Mononuclear cell (primary cell): Measurements from ENCODE around the gene ALG9. TPM values are rescaled to one million over a fixed set of nuclear protein-coding genes. Genes with fewer than 3 reads are reported as not detected.

Experiments
- H3K27me3 ChIP-seq: 2 replicates; pipeline ENCODE4 v1.6.0; 2011; ENCODE audit warnings: low read length, control low read depth; ENCODE audit not compliant: insufficient read depth
- H3K4me1 ChIP-seq: 2 replicates; pipeline ENCODE4 v1.5.1; 2011; ENCODE audit warnings: mild to moderate bottlenecking, low read length, control low read depth; ENCODE audit not compliant: insufficient read depth
- H3K4me3 ChIP-seq: 2 replicates; pipeline ENCODE4 v1.5.1; 2011; ENCODE audit warnings: mild to moderate bottlenecking, low read length, moderate library complexity
- H3K9me3 ChIP-seq: 2 replicates; pipeline ENCODE4 v1.5.1; 2011; ENCODE audit warnings: low read depth, mild to moderate bottlenecking, control low read depth, low read length
- total RNA-seq: library from RNA; depleted of rRNA; stranded (reverse); fragments of >200 nt; gene quantifications from one replicate; pipeline ENCODE4 v1.2.3, GENCODE V29; 2012

ALG9 gene
- total RNA-seq, 1 donor: 23.7 TPM

- Histone ChIP-seq H3K4me1 (no peaks in the 10 kb centered on the region), H3K4me3 (no peak overlapping the region), H3K27me3 (no peaks in the 10 kb centered on the region), H3K9me3 (no peaks in the 10 kb centered on the region)
Measured at GRCh38 chr11:111834432-111835163, 36.8 kb downstream of the ALG9 start.

GRCh38 chr11:111833524-111833923 is 37.9 kb downstream of the ALG9 start:
- H3K4me3 ChIP-seq: no peak overlapping the region
- no peaks in the 10 kb centered on the region for H3K4me1 ChIP-seq
- no peaks in the 10 kb centered on the region for H3K27me3 ChIP-seq
- no peaks in the 10 kb centered on the region for H3K9me3 ChIP-seq

GRCh38 chr11:111829185-111829968 is 42.0 kb downstream of the ALG9 start:
- Histone ChIP-seq H3K4me1 (no peaks in the 10 kb centered on the region), H3K4me3 (no peak overlapping the region), H3K9me3 (no peaks in the 10 kb centered on the region), H3K27me3 (no peaks in the 10 kb centered on the region)

- Histone ChIP-seq H3K27me3 (no peaks in the 10 kb centered on the region), H3K9me3 (no peaks in the 10 kb centered on the region), H3K4me3 (no peak overlapping the region), H3K4me1 (no peaks in the 10 kb centered on the region)
Measured at GRCh38 chr11:111826322-111826950, 44.9 kb downstream of the ALG9 start.

- Histone ChIP-seq H3K27me3 (no peaks in the 10 kb centered on the region), H3K4me3 (no peak overlapping the region), H3K4me1 (no peaks in the 10 kb centered on the region), H3K9me3 (no peaks in the 10 kb centered on the region)
Measured at GRCh38 chr11:111823629-111824028, 47.8 kb downstream of the ALG9 start.

- H3K9me3 ChIP-seq: no peaks in the 10 kb centered on the region
- no peaks in the 10 kb centered on the region for H3K27me3 ChIP-seq
- H3K4me3 ChIP-seq: no peak overlapping the region
- H3K4me1 ChIP-seq: no peaks in the 10 kb centered on the region
Measured at GRCh38 chr11:111823131-111823530, 48.2 kb downstream of the ALG9 start.

GRCh38 chr11:111819829-111820237 is 51.5 kb downstream of the ALG9 start:
- H3K4me1 ChIP-seq: no peaks in the 10 kb centered on the region
- H3K4me3 ChIP-seq: no peak overlapping the region
- H3K27me3 ChIP-seq: no peaks in the 10 kb centered on the region
- H3K9me3 ChIP-seq: no peaks in the 10 kb centered on the region

- Histone ChIP-seq H3K4me1 (no peaks in the 10 kb centered on the region), H3K9me3 (no peaks in the 10 kb centered on the region), H3K4me3 (no peak overlapping the region), H3K27me3 (no peaks in the 10 kb centered on the region)
Measured at GRCh38 chr11:111819161-111819828, 52.1 kb downstream of the ALG9 start.

GRCh38 chr11:111815489-111815888 is 55.9 kb downstream of the ALG9 start:
- H3K9me3 ChIP-seq: no peaks in the 10 kb centered on the region
- H3K4me3 ChIP-seq: no peak overlapping the region
- H3K27me3 ChIP-seq: no peaks in the 10 kb centered on the region
- no peaks in the 10 kb centered on the region for H3K4me1 ChIP-seq

GRCh38 chr11:111814557-111815320 is 56.6 kb downstream of the ALG9 start:
- Histone ChIP-seq H3K4me1 (no peaks in the 10 kb centered on the region), H3K9me3 (no peaks in the 10 kb centered on the region), H3K27me3 (no peaks in the 10 kb centered on the region), H3K4me3 (no peak overlapping the region)

GRCh38 chr11:111814106-111814505 is 57.3 kb downstream of the ALG9 start:
- no peaks in the 10 kb centered on the region for H3K27me3 ChIP-seq
- no peaks in the 10 kb centered on the region for H3K4me1 ChIP-seq
- no peak overlapping the region for H3K4me3 ChIP-seq
- H3K9me3 ChIP-seq: no peaks in the 10 kb centered on the region

- Histone ChIP-seq H3K27me3 (no peaks in the 10 kb centered on the region), H3K4me1 (no peaks in the 10 kb centered on the region), H3K9me3 (no peaks in the 10 kb centered on the region), H3K4me3 (no peak overlapping the region)
Measured at GRCh38 chr11:111812211-111812610, 59.2 kb downstream of the ALG9 start.

- Histone ChIP-seq H3K27me3 (no peaks in the 10 kb centered on the region), H3K4me3 (no peak overlapping the region), H3K4me1 (no peaks in the 10 kb centered on the region), H3K9me3 (no peaks in the 10 kb centered on the region)
Measured at GRCh38 chr11:111811445-111811844, 59.9 kb downstream of the ALG9 start.

GRCh38 chr11:111808834-111809233 is 62.5 kb downstream of the ALG9 start:
- Histone ChIP-seq H3K4me1 (no peaks in the 10 kb centered on the region), H3K9me3 (no peaks in the 10 kb centered on the region), H3K27me3 (no peaks in the 10 kb centered on the region), H3K4me3 (no peak overlapping the region)
